ENCODE results near the gene ACTN4. TPM values are rescaled to one million over a fixed set of nuclear protein-coding genes. Genes with fewer than 3 reads are reported as not detected.

Gene ACTN4
- total RNA-seq, 2 donors from 2014 or later: 201 to 205 TPM

DNA sequence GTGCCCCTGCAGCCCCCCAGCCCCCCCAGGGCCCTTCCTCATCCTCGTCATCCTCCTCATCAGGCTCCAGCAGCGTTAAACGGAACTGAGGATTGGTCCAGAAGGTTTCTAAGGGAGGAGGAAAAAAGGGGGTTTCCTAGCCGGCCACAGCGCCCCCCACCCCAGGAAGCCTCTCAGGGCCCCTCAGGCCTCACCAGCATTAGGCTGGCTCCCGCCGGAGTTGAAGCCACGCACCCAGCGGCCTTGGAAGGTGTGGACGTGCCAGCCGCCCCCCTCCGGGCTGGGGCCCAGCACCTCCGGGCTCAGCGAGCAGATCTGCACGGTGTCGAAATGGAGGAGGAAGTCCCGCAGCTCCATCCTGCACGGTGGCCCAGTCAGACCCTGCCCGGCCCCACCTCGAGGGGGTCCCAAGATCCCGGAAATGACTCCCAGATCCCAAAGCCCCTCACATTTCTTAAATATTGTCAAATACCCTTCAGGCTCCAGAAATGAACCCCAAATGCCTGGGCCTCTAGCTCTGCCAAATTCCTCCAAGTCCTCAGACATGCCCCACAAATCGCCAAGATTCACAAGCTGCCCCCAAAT lies 89.9 kb downstream of the ACTN4 start:
- peak overlapping the region; percentile 89 for H3K4me3 Mint-ChIP-seq
- DNase-seq (no peak), ATAC-seq (no peak)
- no peaks in the 10 kb centered on the region for H3K9me3 ChIP-seq (ENCODE audit: control insufficient read depth, low read length, poor library complexity, severe bottlenecking)
- peaks cover 3% of the 10 kb centered on the region for H3K36me3 Mint-ChIP-seq (ENCODE audit: low read depth)
- H3K27me3 Mint-ChIP-seq: no peaks in the 10 kb centered on the region
- peaks cover 36% of the 10 kb centered on the region for H3K4me1 Mint-ChIP-seq
- H3K27ac Mint-ChIP-seq: no peak overlapping the region

DNA sequence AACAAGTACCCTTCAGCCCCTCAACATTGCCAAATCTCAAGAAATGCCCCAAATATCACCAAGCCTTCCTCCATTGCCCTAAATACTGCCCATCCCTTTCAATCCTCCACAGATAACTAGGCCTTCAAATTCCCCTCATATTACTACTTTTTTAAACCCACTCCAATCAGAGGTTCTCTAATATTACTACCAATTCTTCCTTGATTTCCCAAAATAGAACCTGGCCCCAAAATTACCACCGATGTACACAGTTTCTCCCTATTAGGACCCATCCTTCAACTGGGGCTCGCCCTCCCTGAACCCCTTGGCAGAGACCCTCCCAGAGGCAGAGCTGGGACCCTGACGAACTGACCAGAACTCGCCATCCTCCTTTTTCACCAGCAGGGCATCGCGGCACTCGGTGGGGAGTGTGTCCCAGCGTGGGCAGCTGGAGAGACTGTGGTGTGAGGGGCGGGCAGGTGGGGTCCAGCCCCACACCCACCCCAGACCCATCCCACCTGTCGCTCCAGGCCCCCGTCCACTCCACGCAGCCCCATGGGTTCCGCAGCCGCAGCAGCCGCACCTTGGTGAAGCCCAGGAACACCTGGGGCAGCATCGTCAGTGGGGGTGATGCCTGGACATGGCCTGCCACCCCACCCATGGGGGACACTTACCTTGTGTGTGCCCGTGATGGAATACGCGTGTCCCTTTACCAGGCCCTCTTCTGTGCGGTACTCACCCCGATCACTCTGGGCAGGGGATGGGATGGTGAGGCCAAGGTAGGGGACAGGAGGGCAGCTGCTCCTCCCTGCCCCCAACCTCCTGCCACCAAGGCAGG lies 90.7 kb downstream of the ACTN4 start:
- DNase-seq (no peak), ATAC-seq (no peak)
- peak overlapping the region; percentile 49 for H3K27ac Mint-ChIP-seq
- H3K4me1 Mint-ChIP-seq: peaks cover 30% of the 10 kb centered on the region
- H3K9me3 ChIP-seq (ENCODE audit: control insufficient read depth, low read length, poor library complexity, severe bottlenecking): no peaks in the 10 kb centered on the region
- H3K4me3 Mint-ChIP-seq: peak overlapping the region; percentile 89
- H3K36me3 Mint-ChIP-seq (ENCODE audit: low read depth): peaks cover 3% of the 10 kb centered on the region
- H3K27me3 Mint-ChIP-seq: no peaks in the 10 kb centered on the region

GRCh38 chr19:38739440-38740256 lies 92.2 kb downstream of the ACTN4 start:
- ATAC-seq (peak; percentile 18), DNase-seq (no peak)
- H3K4me3 Mint-ChIP-seq: peak overlapping the region; percentile 25
- H3K27ac Mint-ChIP-seq: peak overlapping the region; percentile 79
- H3K9me3 ChIP-seq (ENCODE audit: control insufficient read depth, low read length, poor library complexity, severe bottlenecking): no peaks in the 10 kb centered on the region
- peaks cover 3% of the 10 kb centered on the region for H3K36me3 Mint-ChIP-seq (ENCODE audit: low read depth)
- peaks cover 30% of the 10 kb centered on the region for H3K4me1 Mint-ChIP-seq
- no peaks in the 10 kb centered on the region for H3K27me3 Mint-ChIP-seq

GRCh38 chr19:38740257-38740592 lies 92.8 kb downstream of the ACTN4 start:
- DNase-seq (no peak), ATAC-seq (no peak)
- Mint-ChIP-seq H3K27me3 (no peaks in the 10 kb centered on the region), H3K36me3 (ENCODE audit: low read depth) (peaks cover 3% of the 10 kb centered on the region), H3K4me3 (no peak overlapping the region), H3K27ac (no peak overlapping the region), H3K4me1 (peaks cover 27% of the 10 kb centered on the region)
- H3K9me3 ChIP-seq (ENCODE audit: control insufficient read depth, low read length, poor library complexity, severe bottlenecking): no peaks in the 10 kb centered on the region

GRCh38 chr19:38740932-38741331 lies 93.5 kb downstream of the ACTN4 start:
- DNase-seq: no peak
- Mint-ChIP-seq H3K27ac (no peak overlapping the region), H3K27me3 (no peaks in the 10 kb centered on the region), H3K36me3 (ENCODE audit: low read depth) (peaks cover 3% of the 10 kb centered on the region), H3K4me3 (no peak overlapping the region), H3K4me1 (peaks cover 28% of the 10 kb centered on the region)
- H3K9me3 ChIP-seq (ENCODE audit: control insufficient read depth, low read length, poor library complexity, severe bottlenecking): no peaks in the 10 kb centered on the region
- ATAC-seq: no peak

DNA sequence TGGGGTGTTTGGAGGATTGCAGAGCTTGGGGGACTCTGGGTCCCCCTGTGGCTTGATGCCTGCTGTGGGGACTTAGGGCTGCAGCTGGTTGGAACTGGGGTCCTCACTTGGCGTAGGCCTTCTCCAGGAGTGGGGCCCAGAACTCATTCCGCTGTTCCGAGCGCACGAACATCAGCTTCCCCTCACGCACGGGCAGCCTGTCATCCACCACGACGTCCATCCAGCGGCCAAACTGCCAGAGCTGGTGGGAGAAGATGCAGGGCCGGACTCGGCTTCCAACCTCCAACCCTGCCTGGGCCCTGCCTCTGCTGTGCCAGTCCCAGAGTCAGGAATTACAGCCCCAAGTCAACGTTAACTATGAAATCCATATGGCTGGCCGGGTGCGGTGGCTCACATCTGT lies 94.2 kb downstream of the ACTN4 start:
- H3K4me1 Mint-ChIP-seq: peaks cover 24% of the 10 kb centered on the region
- DNase-seq: no peak
- H3K4me3 Mint-ChIP-seq: no peak overlapping the region
- H3K27me3 Mint-ChIP-seq: no peaks in the 10 kb centered on the region
- H3K9me3 ChIP-seq (ENCODE audit: control insufficient read depth, low read length, poor library complexity, severe bottlenecking): no peaks in the 10 kb centered on the region
- H3K36me3 Mint-ChIP-seq (ENCODE audit: low read depth): peaks cover 3% of the 10 kb centered on the region
- no peak overlapping the region for H3K27ac Mint-ChIP-seq
- ATAC-seq: no peak

DNA sequence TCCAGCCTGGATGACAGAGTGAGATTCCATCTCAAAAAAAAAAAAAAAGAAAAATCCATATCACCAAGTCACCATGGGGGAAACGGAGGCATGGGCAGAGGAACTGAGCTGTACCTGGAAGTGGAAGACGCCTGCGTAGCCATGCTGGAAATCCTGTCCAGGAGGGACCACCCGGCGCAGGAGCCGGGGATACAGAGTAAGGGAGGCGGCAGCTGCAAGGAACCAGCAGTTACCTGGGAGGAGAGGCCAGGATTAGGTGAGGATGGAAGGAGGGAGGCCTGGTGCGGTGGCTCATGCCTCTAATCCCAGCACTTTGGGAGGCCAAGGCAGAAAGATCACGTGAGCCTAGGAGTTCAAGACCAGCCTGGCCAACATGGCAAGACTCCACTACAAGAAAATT lies 94.8 kb downstream of the ACTN4 start:
- Mint-ChIP-seq H3K27ac (peak overlapping the region; percentile 47), H3K27me3 (no peaks in the 10 kb centered on the region), H3K36me3 (ENCODE audit: low read depth) (peaks cover 3% of the 10 kb centered on the region), H3K4me1 (peaks cover 23% of the 10 kb centered on the region), H3K4me3 (no peak overlapping the region)
- no peaks in the 10 kb centered on the region for H3K9me3 ChIP-seq (ENCODE audit: control insufficient read depth, low read length, poor library complexity, severe bottlenecking)
- ATAC-seq (no peak), DNase-seq (no peak)

DNA sequence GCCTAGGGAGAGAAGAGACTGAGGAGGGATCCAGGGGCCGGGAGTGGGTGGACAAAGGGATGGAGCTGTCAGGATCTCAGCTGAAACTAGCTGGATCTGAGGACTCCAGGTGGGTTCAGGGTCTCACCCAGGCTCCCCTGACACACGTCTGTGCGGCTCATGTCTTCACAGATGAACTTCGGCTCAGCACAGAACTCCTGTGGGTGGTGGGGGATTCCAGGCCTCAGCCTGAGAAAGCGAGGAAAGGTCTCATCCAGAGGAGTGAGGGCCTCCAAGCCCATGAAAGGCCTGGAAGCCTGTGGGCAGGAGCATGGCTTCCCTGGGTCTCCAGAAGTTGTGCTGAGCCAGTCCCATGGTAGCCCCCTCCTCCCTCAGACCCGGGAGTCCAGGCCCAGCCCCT lies 95.5 kb downstream of the ACTN4 start:
- H3K9me3 ChIP-seq (ENCODE audit: control insufficient read depth, low read length, poor library complexity, severe bottlenecking): no peaks in the 10 kb centered on the region
- Mint-ChIP-seq H3K4me1 (peaks cover 19% of the 10 kb centered on the region), H3K36me3 (ENCODE audit: low read depth) (peaks cover under 1% of the 10 kb centered on the region), H3K27ac (peak overlapping the region; percentile 47), H3K27me3 (no peaks in the 10 kb centered on the region), H3K4me3 (no peak overlapping the region)
- ATAC-seq: no peak
- DNase-seq: no peak

DNA sequence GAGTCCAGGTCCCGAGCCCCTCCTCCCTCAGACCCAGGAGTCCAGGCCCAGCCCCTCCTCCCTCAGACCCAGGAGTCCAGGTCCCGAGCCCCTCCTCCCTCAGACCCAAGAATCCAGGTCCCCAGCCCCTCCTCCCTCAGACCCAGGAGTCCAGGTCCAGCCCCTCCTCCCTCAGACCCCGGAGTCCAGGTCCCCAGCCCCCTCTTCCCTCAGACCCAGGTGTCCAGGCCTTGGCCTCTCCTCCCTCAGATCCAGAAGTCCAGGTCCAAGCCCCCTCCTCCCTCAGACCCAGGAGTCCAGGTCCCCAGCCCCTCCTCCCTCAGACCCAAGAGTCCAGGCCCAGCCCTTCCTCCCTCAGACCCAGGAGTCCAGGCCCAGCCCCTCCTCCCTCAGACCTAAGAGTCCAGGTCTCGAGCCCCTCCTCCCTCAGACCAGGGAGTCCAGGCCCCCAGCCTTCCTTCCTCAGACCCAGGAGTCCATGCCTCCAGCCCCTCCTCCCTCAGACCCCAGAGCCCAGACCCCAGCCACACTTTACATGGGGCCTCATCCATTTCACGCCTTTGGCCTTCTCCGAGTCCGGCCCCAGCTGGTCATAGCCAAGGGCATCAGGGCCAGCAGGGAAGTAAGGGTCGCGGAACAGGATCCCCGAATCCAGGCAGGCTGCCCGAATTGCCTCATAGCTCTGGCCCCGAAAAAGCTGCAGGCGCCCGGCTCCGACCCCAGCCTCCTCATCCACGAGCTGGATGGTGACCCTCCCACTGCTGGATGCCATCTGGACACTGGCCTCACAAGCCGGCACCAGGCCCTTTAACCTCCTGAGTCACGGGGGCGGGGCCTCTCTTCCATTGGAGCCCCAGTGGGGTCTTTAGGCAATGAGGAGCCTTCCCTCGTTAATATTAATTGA lies 96.2 kb downstream of the ACTN4 start:
- Mint-ChIP-seq H3K36me3 (ENCODE audit: low read depth) (no peaks in the 10 kb centered on the region), H3K27me3 (no peaks in the 10 kb centered on the region), H3K4me1 (peaks cover 14% of the 10 kb centered on the region), H3K4me3 (no peak overlapping the region), H3K27ac (no peak overlapping the region)
- no peak for ATAC-seq
- no peak for DNase-seq
- H3K9me3 ChIP-seq (ENCODE audit: control insufficient read depth, low read length, poor library complexity, severe bottlenecking): no peaks in the 10 kb centered on the region

DNA sequence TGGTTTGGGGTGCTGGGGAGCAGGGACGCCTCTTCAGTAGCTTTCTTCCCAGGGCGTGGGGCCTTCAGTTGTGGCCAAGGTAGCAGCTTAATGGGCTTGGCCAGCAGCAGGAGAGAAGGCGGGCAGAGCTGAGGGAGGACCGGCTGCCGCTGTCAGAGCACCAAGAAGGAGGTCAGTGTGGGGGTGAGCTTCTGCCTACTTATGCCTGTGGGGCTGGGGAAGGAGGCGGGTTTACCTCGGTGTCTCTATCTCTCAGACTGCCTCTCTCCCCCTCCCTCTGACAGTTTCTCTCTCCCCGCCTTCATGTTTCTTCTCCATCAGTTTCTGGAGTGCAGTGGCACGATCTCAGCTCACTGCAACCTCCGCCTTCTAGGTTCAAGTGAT lies 96.8 kb downstream of the ACTN4 start, which contains the start of gene CAPN12:
Gene CAPN12 (minus strand): TSS at position 177 of the 384 bp plus-strand sequence. CDS start 309 bp downstream, outside the sequence.
- no peak for DNase-seq
- Mint-ChIP-seq H3K27me3 (no peaks in the 10 kb centered on the region), H3K27ac (no peak within 1 kb of the TSS), H3K4me1 (peaks cover 9% of the 10 kb centered on the region), H3K4me3 (no peak within 1 kb of the TSS), H3K36me3 (ENCODE audit: low read depth) (no peaks in the 10 kb centered on the region)
- no peaks in the 10 kb centered on the region for H3K9me3 ChIP-seq (ENCODE audit: control insufficient read depth, low read length, poor library complexity, severe bottlenecking)
- no peak for ATAC-seq

GRCh38 chr19:38744874-38745273 lies 97.4 kb downstream of the ACTN4 start:
- ATAC-seq: no peak
- Mint-ChIP-seq H3K27me3 (no peaks in the 10 kb centered on the region), H3K27ac (no peak overlapping the region), H3K36me3 (ENCODE audit: low read depth) (no peaks in the 10 kb centered on the region), H3K4me1 (peaks cover 7% of the 10 kb centered on the region), H3K4me3 (no peak overlapping the region)
- H3K9me3 ChIP-seq (ENCODE audit: control insufficient read depth, low read length, poor library complexity, severe bottlenecking): no peaks in the 10 kb centered on the region
- DNase-seq: no peak

DNA sequence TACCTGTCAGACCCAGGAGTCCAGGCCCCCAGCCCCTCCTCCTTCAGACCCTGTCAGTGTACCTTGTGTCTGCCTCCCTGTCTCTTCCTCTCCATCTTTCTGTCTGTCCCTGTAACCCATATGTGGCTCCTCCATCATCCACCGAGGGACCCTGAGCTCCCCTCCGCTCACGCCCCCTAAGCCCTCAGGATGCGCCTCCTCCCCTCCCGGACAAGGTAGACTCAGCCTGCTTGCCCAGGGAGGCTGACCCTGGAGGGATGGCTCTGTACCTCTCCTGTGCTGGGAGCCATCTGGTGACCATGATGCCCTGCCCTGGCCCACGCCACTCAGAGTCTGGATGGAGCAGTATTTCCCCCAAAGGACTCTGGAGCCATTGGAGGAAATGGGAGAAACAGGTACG lies 97.9 kb downstream of the ACTN4 start:
- DNase-seq (no peak), ATAC-seq (no peak)
- H3K9me3 ChIP-seq (ENCODE audit: control insufficient read depth, low read length, poor library complexity, severe bottlenecking): no peaks in the 10 kb centered on the region
- H3K4me1 Mint-ChIP-seq: peaks cover 7% of the 10 kb centered on the region
- H3K27ac Mint-ChIP-seq: no peak overlapping the region
- H3K4me3 Mint-ChIP-seq: no peak overlapping the region
- H3K27me3 Mint-ChIP-seq: peaks cover 1% of the 10 kb centered on the region
- H3K36me3 Mint-ChIP-seq (ENCODE audit: low read depth): no peaks in the 10 kb centered on the region
